Cardiac septum (tissue), 1 donor: ENCODE data around the gene PC. TPM values are rescaled to one million over a fixed set of nuclear protein-coding genes. Genes with fewer than 3 reads are reported as not detected.

Experiments used
- DNase-seq: peaks from one replicate; pipeline ENCODE4 v3.0.0-alpha.2; 2020; ENCODE audit warnings: low spot score
- intact Hi-C: fragments of 100-400 bp; cut with DNase I; formaldehyde crosslinking; loops from one replicate; pipeline ENCODE4 v1.14.0; 2022
- total RNA-seq: library from RNA; stranded (reverse); fragmentation: NEBNext Ultra II Directional; extraction: Animal tissue kit (Norgen Biotek cat#: 25700); gene quantifications from one replicate; pipeline ENCODE4 v1.2.1, GENCODE V29; 2021
- donor health status: DM: no; HTN: no; CAD: no.

PC gene
- total RNA-seq, 1 donor from 2014 or later = 12.1 TPM

- intact Hi-C loops = no loop called here
These were observed 25.2 kb upstream of the PC start for GRCh38 chr11:66983275-66983924.

GRCh38 chr11:66981976-66982578 is 23.9 kb upstream of the PC start:
- peak; percentile 91 for DNase-seq
- intact Hi-C loops = no loop called here

More at GRCh38 chr11:66983275-66983924, 25.2 kb upstream of the PC start:
- DNase-seq = no peak

GRCh38 chr11:66979336-66979980 is 21.3 kb upstream of the PC start:
- no peak for DNase-seq
- intact Hi-C loops = no loop called here

GRCh38 chr11:66978717-66979116 is 20.5 kb upstream of the PC start:
- intact Hi-C loops = no loop called here
- no peak for DNase-seq

GRCh38 chr11:66978229-66978628 is 20.0 kb upstream of the PC start:
- no peak for DNase-seq
- intact Hi-C loops = no loop called here

GRCh38 chr11:66976925-66977324 is 18.7 kb upstream of the PC start:
- intact Hi-C loops = no loop called here
- DNase-seq = no peak

GRCh38 chr11:66976028-66976467 is 17.9 kb upstream of the PC start:
- intact Hi-C loops = no loop called here
- DNase-seq = no peak

GRCh38 chr11:66975405-66976027 is 17.3 kb upstream of the PC start:
- intact Hi-C loops = no loop called here

GRCh38 chr11:66974724-66975404 is 16.7 kb upstream of the PC start, which contains the start of gene C11orf86:
C11orf86 (plus strand) TSS chr11:66975304; CDS start chr11:66975363, 59 bp downstream.
- DNase-seq = no peak
- intact Hi-C loops = no loop called here

More at GRCh38 chr11:66975405-66976027, 17.3 kb upstream of the PC start:
- DNase-seq = no peak

GRCh38 chr11:66973956-66974580 is 15.9 kb upstream of the PC start:
- no peak for DNase-seq
- intact Hi-C loops = no loop called here

- no peak for DNase-seq
- intact Hi-C loops = no loop called here
These were observed 13.3 kb upstream of the PC start for GRCh38 chr11:66971488-66971887.

GRCh38 chr11:66970807-66971442 is 12.7 kb upstream of the PC start:
- intact Hi-C loops = no loop called here
- no peak for DNase-seq

GRCh38 chr11:66970371-66970806 is 12.2 kb upstream of the PC start:
- intact Hi-C loops = no loop called here

GRCh38 chr11:66969584-66970225 is 11.5 kb upstream of the PC start:
- intact Hi-C loops = no loop called here

More at GRCh38 chr11:66970371-66970806, 12.2 kb upstream of the PC start:
- no peak for DNase-seq

GRCh38 chr11:66967670-66968425 is 9.7 kb upstream of the PC start:
- intact Hi-C loops = no loop called here
- no peak for DNase-seq

More at GRCh38 chr11:66969584-66970225, 11.5 kb upstream of the PC start:
- DNase-seq = no peak

GRCh38 chr11:66966351-66966750 is 8.2 kb upstream of the PC start:
- intact Hi-C loops = no loop called here
- no peak for DNase-seq

- intact Hi-C loops = no loop called here
These were observed 6.3 kb upstream of the PC start for GRCh38 chr11:66964495-66964894.

GRCh38 chr11:66962801-66963200 is 4.6 kb upstream of the PC start:
- DNase-seq = no peak
- intact Hi-C loops = no loop called here

More at GRCh38 chr11:66964495-66964894, 6.3 kb upstream of the PC start:
- DNase-seq = no peak
